H9 (cell line): ENCODE data around the gene TPH1. TPM values are rescaled to one million over a fixed set of nuclear protein-coding genes. Genes with fewer than 3 reads are reported as not detected.

Source experiments
- DNase-seq: peaks from one replicate; pipeline ENCODE4 v3.0.0-alpha.2; 2017
- H2AFZ ChIP-seq: one replicate; pipeline ENCODE4 v1.6.1; 2013; ENCODE audit warnings: mild to moderate bottlenecking, low read length, control low read depth, moderate library complexity
- H2AK5ac ChIP-seq: 2 replicates; pipeline ENCODE4 v1.6.1; 2013; ENCODE audit warnings: low read length, control low read depth, mixed read lengths; ENCODE audit not compliant: insufficient read length
- H2BK120ac ChIP-seq: one replicate; pipeline ENCODE4 v1.6.1; 2013; ENCODE audit warnings: low read depth, mild to moderate bottlenecking, low read length, control low read depth, inconsistent platforms; ENCODE audit not compliant: poor library complexity, severe bottlenecking
- H2BK12ac ChIP-seq: 2 replicates; pipeline ENCODE4 v1.6.1; 2013; ENCODE audit warnings: low read length, control low read depth, mixed read lengths, low read depth; ENCODE audit not compliant: insufficient read length
- H2BK15ac ChIP-seq: 2 replicates; pipeline ENCODE4 v1.6.1; 2013; ENCODE audit warnings: low read depth, low read length, control low read depth
- H2BK20ac ChIP-seq: one replicate; pipeline ENCODE4 v1.6.1; 2013; ENCODE audit warnings: low read depth, mild to moderate bottlenecking, low read length, control low read depth, inconsistent platforms; ENCODE audit not compliant: poor library complexity, severe bottlenecking
- H2BK5ac ChIP-seq: 2 replicates; pipeline ENCODE4 v1.6.1; 2013; ENCODE audit warnings: low read length, control low read depth, mixed read lengths; ENCODE audit not compliant: insufficient read length
- H3K14ac ChIP-seq: 2 replicates; pipeline ENCODE4 v1.6.1; 2013; ENCODE audit warnings: low read length, control low read depth; ENCODE audit not compliant: insufficient read depth
- H3K18ac ChIP-seq: 2 replicates; pipeline ENCODE4 v1.6.1; 2013; ENCODE audit warnings: low read depth, mild to moderate bottlenecking, mixed read lengths, low read length, control low read depth; ENCODE audit not compliant: insufficient read length
- H3K23ac ChIP-seq: 2 replicates; pipeline ENCODE4 v1.6.1; 2013; ENCODE audit warnings: low read length, control low read depth, mixed read lengths, low read depth; ENCODE audit not compliant: insufficient read length
- H3K23me2 ChIP-seq: 2 replicates; pipeline ENCODE4 v1.6.1; 2013; ENCODE audit warnings: low read depth, mild to moderate bottlenecking, mixed read lengths, low read length, control low read depth; ENCODE audit not compliant: insufficient read length, poor library complexity, severe bottlenecking
- H3K27ac ChIP-seq: 2 replicates; pipeline ENCODE4 v1.5.1; 2013; ENCODE audit warnings: low read length, control low read depth, mixed read lengths, low read depth; ENCODE audit not compliant: insufficient read length
- H3K27me3 ChIP-seq: 2 replicates; pipeline ENCODE4 v1.6.1; 2013; ENCODE audit warnings: low read length, control low read depth, inconsistent platforms; ENCODE audit not compliant: insufficient read depth
- H3K4ac ChIP-seq: 2 replicates; pipeline ENCODE4 v1.6.1; 2013; ENCODE audit warnings: low read depth, mild to moderate bottlenecking, control low read depth, inconsistent platforms, low read length, moderate library complexity
- H3K4me1 ChIP-seq: 2 replicates; pipeline ENCODE4 v1.6.1; 2013; ENCODE audit warnings: low read length, control low read depth, inconsistent platforms; ENCODE audit not compliant: insufficient read depth
- H3K4me2 ChIP-seq: 2 replicates; pipeline ENCODE4 v1.6.1; 2013; ENCODE audit warnings: low read length, control low read depth, mixed read lengths; ENCODE audit not compliant: insufficient read length, insufficient read depth
- H3K56ac ChIP-seq: 2 replicates; pipeline ENCODE4 v1.6.1; 2013; ENCODE audit warnings: low read depth, mild to moderate bottlenecking, mixed read lengths, low read length, control low read depth; ENCODE audit not compliant: insufficient read length
- H3K79me1 ChIP-seq: 2 replicates; pipeline ENCODE4 v1.6.1; 2013; ENCODE audit warnings: low read depth, mild to moderate bottlenecking, moderate library complexity, low read length, control low read depth, inconsistent platforms; ENCODE audit not compliant: insufficient read depth, poor library complexity, severe bottlenecking
- H3K79me2 ChIP-seq: 2 replicates; pipeline ENCODE4 v1.6.1; 2013; ENCODE audit warnings: low read length, control low read depth, inconsistent platforms; ENCODE audit not compliant: insufficient read depth
- H3K9ac ChIP-seq: 2 replicates; pipeline ENCODE4 v1.6.1; 2013; ENCODE audit warnings: low read length, control low read depth, mixed read lengths; ENCODE audit not compliant: insufficient read length; ENCODE audit errors: extremely low read depth
- H3K9me3 ChIP-seq: one replicate; pipeline ENCODE4 v1.6.1; 2013; ENCODE audit warnings: low read depth, low read length, inconsistent platforms; ENCODE audit not compliant: control insufficient read depth
- H3T11ph ChIP-seq: one replicate; pipeline ENCODE4 v1.6.1; 2013; ENCODE audit warnings: mild to moderate bottlenecking, low read length, control low read depth, inconsistent platforms
- H4K20me1 ChIP-seq: one replicate; pipeline ENCODE4 v1.6.1; 2013; ENCODE audit not compliant: control insufficient read depth, insufficient read length, insufficient read depth
- H4K5ac ChIP-seq: 2 replicates; pipeline ENCODE4 v1.6.1; 2013; ENCODE audit warnings: low read depth, mild to moderate bottlenecking, mixed read lengths, low read length, control low read depth; ENCODE audit not compliant: insufficient read length
- H4K8ac ChIP-seq: replicated peaks from 2 replicates; pipeline ENCODE4 v1.6.1; 2013; ENCODE audit warnings: low read length, control low read depth, mixed read lengths, low read depth; ENCODE audit not compliant: insufficient read length
- H4K91ac ChIP-seq: 2 replicates; pipeline ENCODE4 v1.6.1; 2013; ENCODE audit warnings: low read depth, mild to moderate bottlenecking, moderate library complexity, mixed read lengths, low read length, control low read depth; ENCODE audit not compliant: insufficient read length
- H3K27ac Mint-ChIP-seq, 3 experiments: 2 replicates in 2 of 3; 3 replicates in 1 of 3; pipeline ENCODE4 v1.8.0; 2020 to 2021; ENCODE audit warnings: mixed read lengths in 3 of 3, mild to moderate bottlenecking in 1 of 3, moderate library complexity in 1 of 3
- H3K27me3 Mint-ChIP-seq: 2 replicates; pipeline ENCODE4 v1.8.0; 2021; ENCODE audit warnings: low read depth, mild to moderate bottlenecking, moderate library complexity, mixed read lengths
- H3K36me3 Mint-ChIP-seq, 3 experiments: 2 replicates in 2 of 3; 3 replicates in 1 of 3; pipeline ENCODE4 v1.8.0; 2020 to 2021; ENCODE audit warnings: low read depth in 3 of 3, mixed read lengths in 3 of 3; ENCODE audit not compliant: insufficient read depth in 1 of 3
- H3K4me1 Mint-ChIP-seq, 2 experiments: 2 replicates each; pipeline ENCODE4 v1.8.0; 2020; ENCODE audit warnings: mixed read lengths in 2 of 2
- H3K4me3 Mint-ChIP-seq, 2 experiments: 2 replicates in 1 of 2; 3 replicates in 1 of 2; pipeline ENCODE4 v1.8.0; 2020 to 2021; ENCODE audit warnings: mild to moderate bottlenecking in 2 of 2, mixed read lengths in 2 of 2, moderate library complexity in 1 of 2
- H3K9me3 Mint-ChIP-seq, 2 experiments: 2 replicates in 1 of 2; 3 replicates in 1 of 2; pipeline ENCODE4 v1.8.0; 2020; ENCODE audit warnings: mild to moderate bottlenecking in 2 of 2, mixed read lengths in 2 of 2, moderate library complexity in 1 of 2
- CTCF ChIP-seq: fragments of 200-600 bp; sonication (generic); conservative IDR thresholded peaks from 3 replicates; pipeline ENCODE4 v1.8.0; 2021; ENCODE audit warnings: antibody characterized with exemption, mild to moderate bottlenecking
- whole genome bisulfite sequencing: extraction: QIAGEN DNeasy Blood & Tissue Kit; methylation state at CpG from one replicate; pipeline ENCODE4 v1.1.7; 2013; ENCODE audit warnings: missing lambda C conversion rate, low lambda C conversion rate, mixed read lengths; ENCODE audit not compliant: insufficient read length; ENCODE audit errors: extremely low coverage; 5-methylcytosine and 5-hydroxymethylcytosine counted together
- total RNA-seq: library from RNA; stranded (reverse); gene quantifications from 2 replicates; pipeline ENCODE4 v1.2.1, GENCODE V29; 2021

TPH1 gene
- total RNA-seq, 1 experiment from 2014 or later: 0.17 TPM

DNA sequence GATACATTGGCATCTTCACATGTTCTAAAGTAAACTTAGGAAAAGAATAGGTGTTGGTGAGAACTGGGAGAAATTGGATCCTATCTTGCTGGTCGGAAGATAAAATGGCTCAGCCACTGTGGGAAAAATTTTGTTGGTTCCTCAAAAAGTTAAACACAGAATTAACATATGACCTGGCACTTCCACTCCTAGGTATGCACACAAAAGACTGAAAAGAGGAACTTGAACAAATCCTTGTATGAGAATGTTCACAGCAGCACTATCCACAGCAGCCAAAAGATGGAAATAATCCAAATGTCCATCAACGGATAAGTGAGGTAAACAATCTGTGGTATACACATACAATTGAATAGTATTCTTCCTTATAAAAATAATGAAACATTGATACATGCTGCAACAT lies 4.8 kb upstream of the TPH1 start:
- Histone ChIP-seq H3T11ph (no peak overlapping the region), H3K23me2 (no peaks in the 10 kb centered on the region), H3K27ac (no peak overlapping the region), H3K9me3 (no peaks in the 10 kb centered on the region), H3K79me2 (no peaks in the 10 kb centered on the region), H2BK12ac (no peak overlapping the region), H3K79me1 (no peaks in the 10 kb centered on the region), H3K56ac (no peak overlapping the region), H3K4me1 (no peaks in the 10 kb centered on the region), H3K27me3 (peaks cover under 1% of the 10 kb centered on the region; the same call in 1 of the 2 replicates), H2BK20ac (no peak overlapping the region), H4K20me1 (no peaks in the 10 kb centered on the region), H3K4me2 (no peak overlapping the region), H2AK5ac (no peak overlapping the region), H3K9ac (no peak overlapping the region), H2BK120ac (no peak overlapping the region), H4K5ac (no peak overlapping the region), H3K14ac (no peak overlapping the region), H3K4ac (no peak overlapping the region), H4K8ac (no peak overlapping the region), H3K18ac (no peak overlapping the region), H2AFZ (no peak overlapping the region), H3K23ac (no peak overlapping the region), H2BK15ac (no peak overlapping the region), H4K91ac (no peak overlapping the region), H2BK5ac (no peak overlapping the region)
- Mint-ChIP-seq H3K27ac (no peak overlapping the region), H3K36me3 (no peaks in the 10 kb centered on the region), H3K27me3 (peaks cover 33% of the 10 kb centered on the region), H3K4me3 (no peak overlapping the region), H3K9me3 (no peaks in the 10 kb centered on the region), H3K4me1 (peaks cover 3 to 4% of the 10 kb centered on the region in 2 experiments; a peak in 2 of 4 replicates)
- WGBS: no CpG with 5 or more reads among the region's 2 CpGs
- TF ChIP-seq CTCF: no peak
- DNase-seq: no peak
